HepG2 (cell line): ENCODE measurements around the gene PA2G4. TPM values are rescaled to one million over a fixed set of nuclear protein-coding genes. Genes with fewer than 3 reads are reported as not detected.

Source experiments
- ATAC-seq: fragments of 200-7000 bp; cut with Tn5 transposase; 3 replicates; pipeline ENCODE4 v1.9.1; 2020; ENCODE audit warnings: mild to moderate bottlenecking, moderate library complexity
- BruUV-seq: library from RNA; stranded (reverse); fragments of 400-500 nt; replicated peaks from 2 replicates; lab custom pipeline; 2021; lab: Mats Ljungman, UMichigan
- CTCF ChIA-PET: fragments of 300-600 bp; formaldehyde crosslinking; extraction: SDS; loops from one replicate; lab custom pipeline; 2021; ENCODE audit warnings: low total read pairs, inconsistent platforms, low intra/inter-chr PET ratio; lab: Yijun Ruan, JAX
- POLR2A ChIA-PET: fragments of 350-600 bp; sonication (Branson Sonifier 250); formaldehyde crosslinking; loops from one replicate; lab custom pipeline; 2020; ENCODE audit warnings: antibody characterized with exemption, inconsistent platforms; lab: Yijun Ruan, JAX
- DNase-seq: peaks from one replicate; pipeline ENCODE4 v3.0.0-alpha.2; 2015; ENCODE audit warnings: low spot score
- FAIRE-seq: peaks from 3 replicates; lab custom pipeline; 2011; peaks lifted over from hg19 to GRCh38; lab: Jason Lieb, UNC
- H2AFZ ChIP-seq: one replicate; pipeline ENCODE4 v1.6.1; 2011; ENCODE audit warnings: low read length, inconsistent platforms
- H3K27ac ChIP-seq: fragments of 300-600 bp; 3 replicates; pipeline ENCODE4 v1.8.0; 2011; ENCODE audit warnings: mixed run types, mild to moderate bottlenecking, mixed read lengths, low read length, inconsistent platforms; ENCODE audit not compliant: insufficient read depth; ENCODE audit errors: extremely low read length
- H3K27me3 ChIP-seq, 2 experiments: fragments of 200-600 bp in 1 of 2; 2 replicates in 1 of 2; 3 replicates in 1 of 2; pipeline versions ENCODE4 v1.6.0 to v1.8.0; 2011; ENCODE audit warnings: low read length in 2 of 2, mild to moderate bottlenecking in 2 of 2, moderate library complexity in 2 of 2, inconsistent platforms in 1 of 2; ENCODE audit not compliant: insufficient read depth in 2 of 2, control insufficient read depth in 1 of 2
- H3K36me3 ChIP-seq, 2 experiments: fragments of 200-600 bp in 1 of 2; replicated peaks in 1 of 2; 2 replicates in 1 of 2; 3 replicates in 1 of 2; pipeline versions ENCODE4 v1.5.1 to v1.8.0; 2011; ENCODE audit warnings: low read length in 2 of 2, inconsistent platforms in 1 of 2; ENCODE audit not compliant: insufficient read depth in 2 of 2, control insufficient read depth in 1 of 2
- H3K4me1 ChIP-seq: 2 replicates; pipeline ENCODE4 v1.5.1; 2012; ENCODE audit warnings: low read length, inconsistent platforms; ENCODE audit not compliant: insufficient read depth
- H3K4me2 ChIP-seq: 2 replicates; pipeline ENCODE4 v1.6.0; 2011; ENCODE audit warnings: low read depth, low read length, inconsistent platforms
- H3K4me3 ChIP-seq, 3 experiments: fragments of 200-600 bp in 1 of 3; sonication (generic), shearing (Covaris generic) in 1 of 3; replicated peaks in 1 of 3; 2 replicates each; pipeline ENCODE4 v1.5.1; 2011 to 2016; ENCODE audit warnings: low read length in 3 of 3, inconsistent platforms in 2 of 3, low read depth in 2 of 3, mild to moderate bottlenecking in 2 of 3, control low read depth in 1 of 3, mixed read lengths in 1 of 3; ENCODE audit not compliant: insufficient read depth in 1 of 3
- H3K79me2 ChIP-seq: one replicate; pipeline ENCODE4 v1.6.1; 2011; ENCODE audit warnings: low read length, inconsistent platforms; ENCODE audit not compliant: insufficient read depth
- H3K9ac ChIP-seq: 2 replicates; pipeline ENCODE4 v1.6.0; 2011; ENCODE audit warnings: mild to moderate bottlenecking, low read depth, low read length, inconsistent platforms; ENCODE audit not compliant: insufficient read depth
- H3K9me3 ChIP-seq: 2 replicates; pipeline ENCODE4 v1.5.1; 2012; ENCODE audit warnings: mild to moderate bottlenecking, low read length
- H4K20me1 ChIP-seq: 2 replicates; pipeline ENCODE4 v1.6.0; 2011; ENCODE audit warnings: inconsistent platforms, mild to moderate bottlenecking, low read length, moderate library complexity; ENCODE audit not compliant: insufficient read depth
- ETV5 ChIP-seq: IDR thresholded peaks from 2 replicates; pipeline ENCODE4 v1.6.1; 2018; ENCODE audit warnings: missing biosample characterization, missing genetic modification reagents, inconsistent platforms, borderline replicate concordance
- HMG20B ChIP-seq: conservative IDR thresholded peaks from 2 replicates; pipeline ENCODE4 v1.6.1; 2016; ENCODE audit warnings: missing genetic modification reagents, missing compliant biosample characterization
- LRRFIP1 ChIP-seq: sonication (generic); formaldehyde crosslinking; conservative IDR thresholded peaks from 2 replicates; pipeline ENCODE4 v1.4.0; 2020; ENCODE audit warnings: missing genetic modification reagents
- MED8 ChIP-seq: sonication (generic); formaldehyde crosslinking; IDR thresholded peaks from 2 replicates; pipeline ENCODE4 v1.8.1; 2023; ENCODE audit warnings: mild to moderate bottlenecking, missing genetic modification reagents; ENCODE audit not compliant: insufficient replicate concordance
- NR2C2 ChIP-seq: sonication (generic); formaldehyde crosslinking; IDR thresholded peaks from 2 replicates; pipeline ENCODE4 v1.4.0; 2020; ENCODE audit warnings: missing genetic modification reagents, mild to moderate bottlenecking, moderate library complexity, borderline replicate concordance
- PCBP1 ChIP-seq: fragments of 200-400 bp; formaldehyde crosslinking; IDR thresholded peaks from 2 replicates; pipeline ENCODE4 v1.6.1; 2017; ENCODE audit warnings: mild to moderate bottlenecking, low read depth, low read length, borderline replicate concordance
- RERE ChIP-seq: IDR thresholded peaks from 2 replicates; pipeline ENCODE4 v1.6.1; 2016; ENCODE audit warnings: low read depth, missing genetic modification reagents, missing compliant biosample characterization
- STAT5B ChIP-seq: sonication (generic); formaldehyde crosslinking; IDR thresholded peaks from 2 replicates; pipeline ENCODE4 v1.4.0; 2020; ENCODE audit warnings: missing genetic modification reagents
- ZBTB38 ChIP-seq: sonication (generic); formaldehyde crosslinking; IDR thresholded peaks from 2 replicates; pipeline ENCODE4 v1.5.1; 2020; ENCODE audit warnings: mild to moderate bottlenecking, missing genetic modification reagents
- ZNF224 ChIP-seq: sonication (generic); formaldehyde crosslinking; IDR thresholded peaks from 2 replicates; pipeline ENCODE4 v1.5.0; 2020; ENCODE audit warnings: mild to moderate bottlenecking, missing genetic modification reagents
- ZNF841 ChIP-seq: sonication (generic); formaldehyde crosslinking; IDR thresholded peaks from 2 replicates; pipeline ENCODE4 v1.8.1; 2023; ENCODE audit warnings: missing genetic modification reagents, borderline replicate concordance
- ZSCAN31 ChIP-seq: sonication (generic); formaldehyde crosslinking; IDR thresholded peaks from 2 replicates; pipeline ENCODE4 v1.5.0; 2020; ENCODE audit warnings: low read depth, mild to moderate bottlenecking, missing genetic modification reagents
- WGBS: methylation state at CpG from one replicate; pipeline ENCODE4 v1.1.6; 2017; ENCODE audit warnings: low lambda C conversion rate; 5-methylcytosine and 5-hydroxymethylcytosine counted together
- in situ Hi-C: cut with HindIII; loops from 2 replicates; pipeline ENCODE4 v1.10.0; 2017; ENCODE audit warnings: low pct_unique_long_range_greater_than_20kb; ENCODE audit not compliant: extremely low pct_ligation_motif_present
- intact Hi-C: fragments of 100-400 bp; cut with micrococcal nuclease; formaldehyde crosslinking; loops from one replicate; pipeline ENCODE4 v1.10.0; 2022; ENCODE audit not compliant: unreplicated experiment
- polyA plus RNA-seq, 8 experiments: library from polyadenylated mRNA; depleted of rRNA in 3 of 8; stranded (reverse) in 7 of 8; unstranded in 1 of 8; fragments of >200 nt; fragmentation: Illumina TruSeq in 4 of 8; extraction: Trizol in 4 of 8; gene quantifications; 2 replicates each; pipeline versions ENCODE4 v1.2.1 to v1.2.3, GENCODE V29; 2011 to 2016; ENCODE audit warnings: low read depth in 4 of 8, missing spikeins in 1 of 8, mixed read lengths in 1 of 8; ENCODE audit not compliant: insufficient read depth in 1 of 8
- total RNA-seq, 5 experiments: library from RNA; depleted of rRNA; stranded (reverse); fragments of >200 nt; fragmentation: Illumina TruSeq; extraction: Trizol; gene quantifications; 2 replicates each; pipeline ENCODE4 v1.2.3, GENCODE V29; 2016; ENCODE audit warnings: low read depth in 1 of 5

PA2G4 gene
- total and polyA plus RNA-seq, 2 of the 13 experiments (the other 11 are each of a cell fraction or from before 2014, with no cell fraction given): 147 to 240 TPM

- TF ChIP-seq ZNF841 (CRISPR knock-in tag) (no peak), ETV5 (peak; percentile 63; the same call in 1 of the 2 replicates)
Measured at GRCh38 chr12:56080556-56081138, 23.7 kb upstream of the PA2G4 start (continued).

DNA sequence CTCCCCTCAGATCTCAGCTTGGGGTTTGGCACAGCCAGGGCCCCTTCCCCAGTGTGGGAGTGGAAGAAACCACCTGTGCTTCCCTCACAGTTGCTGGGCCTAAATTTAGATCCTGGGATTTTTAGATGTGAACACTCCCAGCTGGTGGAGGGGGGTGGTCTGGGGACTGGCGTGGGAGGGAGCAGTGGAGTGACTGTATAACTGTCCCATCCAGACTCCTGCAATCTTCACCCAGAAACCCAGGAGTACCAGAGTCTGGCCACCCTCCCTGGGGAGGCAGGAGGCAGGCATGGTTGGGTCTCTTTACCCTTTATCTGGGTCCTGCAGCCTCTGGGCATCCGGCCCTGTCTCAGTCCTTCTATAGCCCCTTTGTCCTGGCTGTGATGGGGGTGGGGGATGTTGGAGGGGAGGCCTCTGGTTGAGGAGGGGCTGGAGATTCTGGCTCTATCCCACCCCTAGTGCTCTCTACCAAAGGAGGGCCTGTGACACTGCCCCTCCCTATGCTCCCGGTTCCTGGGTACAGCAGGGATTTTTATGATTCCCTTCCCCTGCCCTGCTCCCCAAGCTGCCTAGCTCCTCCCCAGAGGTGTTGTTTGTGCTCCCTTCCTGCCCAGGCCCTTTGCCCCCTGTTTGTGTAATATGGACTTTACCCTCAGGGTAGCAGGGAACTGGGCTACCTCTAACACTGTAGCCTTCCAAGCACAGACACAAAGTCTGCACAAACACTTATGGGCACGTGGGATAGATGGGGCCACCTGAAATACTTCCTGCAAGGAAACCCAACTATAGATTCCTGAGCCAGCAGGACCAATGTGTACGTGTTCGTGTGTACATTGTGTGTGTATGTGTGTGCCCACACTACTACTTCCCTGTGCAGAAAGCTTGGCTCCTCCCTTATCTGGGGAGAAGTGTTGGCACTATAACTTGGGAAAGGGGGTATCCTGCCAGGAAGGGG lies 22.7 kb upstream of the PA2G4 start:
- Histone ChIP-seq H3K9me3 (no peaks in the 10 kb centered on the region), H3K36me3 (peaks cover 18 to 31% of the 10 kb centered on the region in 2 experiments), H2AFZ (no peak overlapping the region), H3K27ac (peak overlapping the region; percentile 99), H3K9ac (peak overlapping the region; percentile 96), H4K20me1 (peaks cover 10% of the 10 kb centered on the region; the same call in 1 of the 2 replicates), H3K4me1 (peaks cover 62% of the 10 kb centered on the region), H3K4me2 (peak overlapping the region; percentile 98), H3K79me2 (peaks cover 38% of the 10 kb centered on the region), H3K4me3 (peak overlapping the region; percentile 89 to 96 (median 91)), H3K27me3 (no peaks in the 10 kb centered on the region; a peak in 1 of 5 replicates)
- intact Hi-C loops (loop anchor here (2.0 kb wide), 1 partner anchor 85 kb away; the partner anchor contains the start of gene SUOX), in situ Hi-C loops (no loop called here)
- ATAC-seq: peak; percentile 59
- ChIA-PET CTCF (no interaction called here), POLR2A (interaction anchor here (0.6 to 10.2 kb wide), 34 partner anchors 9 to 1664 kb away, joined by 3 to 279 read pairs (median 7); partner anchors contain the start of genes ANKRD52, COQ10A, DNAJC14 and ESYT1)
- 0% methylated on average over 4 of the region's 6 CpGs for WGBS
- FAIRE-seq: peak; percentile 100
- TSS peak; percentile 92 for BruUV-seq
- DNase-seq: peak; percentile 99
- TF ChIP-seq NR2C2 (CRISPR knock-in tag) (peak; percentile 95), RERE (CRISPR knock-in tag) (peak; percentile 90), ZSCAN31 (CRISPR knock-in tag) (peak; percentile 96), LRRFIP1 (CRISPR knock-in tag) (no peak), ZBTB38 (CRISPR knock-in tag) (peak; percentile 61; the same call in 1 of the 2 replicates), STAT5B (0 out of 2 replicates have a peak, but pooled peaks have one; percentile 72), MED8 (CRISPR knock-in tag) (peak; percentile 90), HMG20B (peak; percentile 97), ZNF224 (no peak), PCBP1 (no peak)
